Measurements from ENCODE around the gene COPG1. TPM values are rescaled to one million over a fixed set of nuclear protein-coding genes. Genes with fewer than 3 reads are reported as not detected.
A peak's percentile ranks its signal among the peaks of the same experiment; 100 is the strongest.

The COPG1 gene
- total and polyA plus RNA-seq, 2 of the 4 experiments (the other 2 are of a cell fraction): 203 to 446 TPM

DNA sequence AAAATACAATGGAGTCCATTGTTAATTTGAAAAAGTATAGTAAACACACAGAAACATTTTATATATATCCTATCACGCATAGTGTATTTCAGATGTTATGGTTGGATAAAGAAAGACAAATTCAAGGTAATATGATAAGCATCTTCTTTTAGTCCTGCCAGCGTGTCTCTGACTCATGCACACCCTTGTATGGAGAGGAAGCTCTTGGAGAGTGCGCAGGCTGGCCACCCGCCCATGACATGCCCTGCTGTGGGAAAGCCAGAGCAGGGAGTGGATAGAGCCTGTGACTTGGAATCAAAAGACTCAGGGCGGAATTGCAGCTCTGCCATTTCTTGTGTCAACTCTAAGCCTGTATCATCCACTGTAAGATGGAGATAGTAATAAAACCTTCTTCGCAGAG lies 23.0 kb upstream of the COPG1 start:
- TF ChIP-seq RFX5 (IDR thresholded peaks at IDR 0.05; ENCODE audit: low read depth, low read length) (no peak), FOS (IDR thresholded peaks at IDR 0.05; ENCODE audit: low read depth, low read length) (peak; percentile 64; the same call in 1 of the 2 replicates)
- TF ChIP-seq, protein P1, sequence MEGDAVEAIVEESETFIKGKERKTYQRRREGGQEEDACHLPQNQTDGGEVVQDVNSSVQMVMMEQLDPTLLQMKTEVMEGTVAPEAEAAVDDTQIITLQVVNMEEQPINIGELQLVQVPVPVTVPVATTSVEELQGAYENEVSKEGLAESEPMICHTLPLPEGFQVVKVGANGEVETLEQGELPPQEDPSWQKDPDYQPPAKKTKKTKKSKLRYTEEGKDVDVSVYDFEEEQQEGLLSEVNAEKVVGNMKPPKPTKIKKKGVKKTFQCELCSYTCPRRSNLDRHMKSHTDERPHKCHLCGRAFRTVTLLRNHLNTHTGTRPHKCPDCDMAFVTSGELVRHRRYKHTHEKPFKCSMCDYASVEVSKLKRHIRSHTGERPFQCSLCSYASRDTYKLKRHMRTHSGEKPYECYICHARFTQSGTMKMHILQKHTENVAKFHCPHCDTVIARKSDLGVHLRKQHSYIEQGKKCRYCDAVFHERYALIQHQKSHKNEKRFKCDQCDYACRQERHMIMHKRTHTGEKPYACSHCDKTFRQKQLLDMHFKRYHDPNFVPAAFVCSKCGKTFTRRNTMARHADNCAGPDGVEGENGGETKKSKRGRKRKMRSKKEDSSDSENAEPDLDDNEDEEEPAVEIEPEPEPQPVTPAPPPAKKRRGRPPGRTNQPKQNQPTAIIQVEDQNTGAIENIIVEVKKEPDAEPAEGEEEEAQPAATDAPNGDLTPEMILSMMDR (conservative IDR thresholded peaks at IDR 0.05; ENCODE audit: low read depth, low read length): no peak
- intact Hi-C loops (cut with micrococcal nuclease): loop anchor here (5.0 kb wide), 1 partner anchor 44 kb away; the partner anchor contains the start of gene CNBP

More for the DNA sequence above, 23.0 kb upstream of the COPG1 start:
- no peak overlapping the region for H2AFZ ChIP-seq (replicated peaks; ENCODE audit: low read length, poor library complexity)
- H3K27me3 ChIP-seq (ENCODE audit: control insufficient read depth, insufficient read depth, low read length): no peaks in the 10 kb centered on the region
- H3K23ac ChIP-seq (ENCODE audit: low read depth, low read length): peak overlapping the region; percentile 47; the same call in 1 of the 2 replicates
- peak overlapping the region; percentile 88; the same call in 1 of the 2 replicates for H2AK5ac ChIP-seq (ENCODE audit: low read depth, low read length)
- no peak overlapping the region for H3K4me3 ChIP-seq (ENCODE audit: insufficient read depth, low read depth, low read length)
- in situ Hi-C loops (cut with MboI; ENCODE audit: low sequenced_read_pairs): no loop called here
- peak overlapping the region; percentile 39; the same call in 1 of the 2 replicates for H3K56ac ChIP-seq (ENCODE audit: extremely low read depth, insufficient read depth, low read length)
- peak overlapping the region; percentile 88; the same call in 1 of the 3 replicates for H2BK15ac ChIP-seq (ENCODE audit: low read depth, low read length)
- DNase-seq: peak; percentile 95
- peak overlapping the region; percentile 53 for H2BK5ac ChIP-seq (ENCODE audit: low read depth, low read length, poor library complexity, severe bottlenecking)
- peak overlapping the region; percentile 60 to 86; a peak in 3 of 4 replicates for H4K8ac ChIP-seq (ENCODE audit: low read depth in 2 of 2, low read length in 2 of 2)
- H2BK120ac ChIP-seq (ENCODE audit: low read depth, low read length): peak overlapping the region; percentile 84
- no peak overlapping the region for H3K4me2 ChIP-seq (ENCODE audit: low read depth, low read length)
- H2AK9ac ChIP-seq (replicated peaks; ENCODE audit: low read depth, low read length, poor library complexity): peak overlapping the region; percentile 53
- peak overlapping the region; percentile 30; the same call in 1 of the 2 replicates for H4K91ac ChIP-seq (ENCODE audit: insufficient read depth, low read depth, low read length)
- ATAC-seq (ENCODE audit: low read depth): peak; percentile 71
- no CpG with 5 or more reads among the region's 6 CpGs for WGBS, 2 experiments (ENCODE audit: extremely low coverage in 2 of 2, insufficient read length in 1 of 2)
- peak overlapping the region; percentile 77; the same call in 1 of the 2 replicates for H4K5ac ChIP-seq (ENCODE audit: low read depth, low read length)
- no peaks in the 10 kb centered on the region for H3K36me3 ChIP-seq (ENCODE audit: control insufficient read depth, insufficient read depth, low read length)
- H3K9ac ChIP-seq (ENCODE audit: low read depth, low read length): no peak overlapping the region
- H3K4ac ChIP-seq (ENCODE audit: low read depth, low read length): peak overlapping the region; percentile 75
- H3K9me3 ChIP-seq (ENCODE audit: control insufficient read depth, insufficient read depth, low read length): no peaks in the 10 kb centered on the region
- dilution Hi-C loops (cut with HindIII; ENCODE audit: low sequenced_read_pairs, unreplicated experiment): no loop called here
- CTCF ChIA-PET: interaction anchor here (0.7 kb wide), 1 partner anchor 19 kb away, joined by 4 read pairs; no protein-coding TSS in a partner anchor
- no peaks in the 10 kb centered on the region for H4K20me1 ChIP-seq (ENCODE audit: insufficient read depth, low read length)
- H3K27ac ChIP-seq (ENCODE audit: insufficient read depth, low read length): peak overlapping the region; percentile 35; the same call in 1 of the 2 replicates
- peaks cover 0 to 13% of the 10 kb centered on the region in 2 experiments; a peak in 2 of 4 replicates for H3K79me1 ChIP-seq (ENCODE audit: low read depth in 1 of 2, low read length in 2 of 2)
- BruUV-seq (replicated peaks): no TSS peak
- peak overlapping the region; percentile 67 for H3K14ac ChIP-seq (replicated peaks; ENCODE audit: low read depth, low read length)
- H3K9me1 ChIP-seq (ENCODE audit: insufficient read depth, low read length): peaks cover 26% of the 10 kb centered on the region
- peak overlapping the region; percentile 91 for H2BK20ac ChIP-seq (ENCODE audit: low read depth, low read length)
- peaks cover 20% of the 10 kb centered on the region for H3K4me1 ChIP-seq (ENCODE audit: control insufficient read depth, insufficient read depth, low read length)
- H3K18ac ChIP-seq (ENCODE audit: low read depth, low read length): peak overlapping the region; percentile 58
- POLR2A ChIA-PET (ENCODE audit: unreplicated experiment): no interaction called here

Data from IMR-90 (cell line).